Smooth muscle cell (in vitro differentiated cells): ENCODE results near the gene FAM98B. TPM values are rescaled to one million over a fixed set of nuclear protein-coding genes. Genes with fewer than 3 reads are reported as not detected.

Experiments
- DNase-seq: peaks from one replicate; lab custom pipeline; 2025; ENCODE audit not compliant: unreplicated experiment; lab: John Stamatoyannopoulos, UW
- H2AFZ ChIP-seq: fragments of 200-600 bp; sonication (generic); 2 replicates; pipeline ENCODE4 v1.6.0; 2016; ENCODE audit warnings: antibody characterized with exemption, low read depth, mild to moderate bottlenecking
- H3F3A ChIP-seq: fragments of 200-600 bp; sonication (generic); 2 replicates; pipeline ENCODE4 v1.6.0; 2017; ENCODE audit warnings: antibody characterized with exemption, low read depth
- H3K27ac ChIP-seq: fragments of 200-600 bp; sonication (generic); 2 replicates; pipeline ENCODE4 v1.5.1; 2016; ENCODE audit warnings: low read depth, mild to moderate bottlenecking
- H3K27me3 ChIP-seq: fragments of 200-600 bp; sonication (generic); 2 replicates; pipeline ENCODE4 v1.6.1; 2016; ENCODE audit warnings: low read depth, mild to moderate bottlenecking
- H3K36me3 ChIP-seq: fragments of 200-600 bp; sonication (generic); 2 replicates; pipeline ENCODE4 v1.5.1; 2016; ENCODE audit warnings: low read depth
- H3K4me1 ChIP-seq: fragments of 200-600 bp; sonication (generic); 2 replicates; pipeline ENCODE4 v1.5.1; 2016; ENCODE audit warnings: low read depth
- H3K4me2 ChIP-seq: fragments of 200-600 bp; sonication (generic); 2 replicates; pipeline ENCODE4 v1.6.0; 2016; ENCODE audit warnings: mild to moderate bottlenecking
- H3K4me3 ChIP-seq: fragments of 200-600 bp; sonication (generic); 2 replicates; pipeline ENCODE4 v1.5.1; 2016; ENCODE audit warnings: mild to moderate bottlenecking
- H3K79me2 ChIP-seq: fragments of 200-600 bp; sonication (generic); 2 replicates; pipeline ENCODE4 v1.6.0; 2016; ENCODE audit warnings: low read depth, mild to moderate bottlenecking
- H3K9ac ChIP-seq: fragments of 200-600 bp; sonication (generic); 2 replicates; pipeline ENCODE4 v1.6.0; 2016; ENCODE audit warnings: low read depth
- H3K9me3 ChIP-seq: fragments of 200-600 bp; sonication (generic); replicated peaks from 2 replicates; pipeline ENCODE4 v1.5.1; 2016; ENCODE audit warnings: low read depth
- H4K20me1 ChIP-seq: fragments of 200-600 bp; sonication (generic); 2 replicates; pipeline ENCODE4 v1.6.0; 2016; ENCODE audit warnings: low read depth
- CTCF ChIP-seq: fragments of 200-600 bp; sonication (generic); IDR thresholded peaks from 2 replicates; pipeline ENCODE4 v1.5.1; 2017; ENCODE audit warnings: borderline replicate concordance, mild to moderate bottlenecking, antibody characterized with exemption; ENCODE audit not compliant: insufficient read depth, poor library complexity, severe bottlenecking
- WGBS: methylation state at CpG from one replicate; pipeline ENCODE4 v1.1.7; 2016; ENCODE audit warnings: low lambda C conversion rate; 5-methylcytosine and 5-hydroxymethylcytosine counted together
- polyA plus RNA-seq: library from polyadenylated mRNA; unstranded; fragments of >200 nt; fragmentation: Nextera tagmentation; extraction: Ambion mirVana; gene quantifications from 2 replicates; pipeline ENCODE4 v1.2.1, GENCODE V29; 2016
- total RNA-seq: library from RNA; depleted of rRNA; stranded (reverse); fragments of >200 nt; gene quantifications from 2 replicates; pipeline ENCODE4 v1.2.3, GENCODE V29; 2014

FAM98B gene
- total and polyA plus RNA-seq, 2 experiments from 2014 or later, result 1.4 to 5.1 TPM

- Histone ChIP-seq H2AFZ (no peak overlapping the region), H3K4me2 (no peak overlapping the region), H3K27ac (no peak overlapping the region), H3K79me2 (peaks cover 50% of the 10 kb centered on the region), H3K27me3 (no peaks in the 10 kb centered on the region), H3K9me3 (no peaks in the 10 kb centered on the region), H3K9ac (no peak overlapping the region), H3K4me1 (no peaks in the 10 kb centered on the region), H3K4me3 (no peak overlapping the region), H4K20me1 (peaks cover 45% of the 10 kb centered on the region), H3F3A (no peaks in the 10 kb centered on the region), H3K36me3 (no peaks in the 10 kb centered on the region)
- no peak for TF ChIP-seq CTCF
- DNase-seq, result no peak
- WGBS, result 80% methylated on average over 4 of the region's 4 CpGs
Observed at GRCh38 chr15:38464675-38465074, 10.7 kb downstream of the FAM98B start.

DNA sequence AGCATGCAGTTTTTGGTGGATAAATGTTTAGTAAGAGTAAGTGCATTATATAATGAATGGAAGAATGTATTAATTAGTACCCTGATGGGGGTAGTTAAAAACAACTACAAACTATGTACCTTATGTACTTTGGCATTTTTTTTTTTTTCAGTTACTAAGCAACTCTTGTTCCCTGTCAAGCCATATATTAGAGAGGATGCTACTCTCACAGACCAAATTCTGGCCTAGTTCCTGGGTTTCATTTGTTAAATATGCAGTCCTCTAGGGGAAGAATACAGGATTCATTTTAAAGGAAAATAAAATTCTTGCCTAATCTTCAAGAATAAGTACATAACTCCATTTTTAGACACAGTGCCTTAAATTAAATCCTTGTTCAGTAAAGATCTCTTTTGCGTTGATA lies 16.9 kb downstream of the FAM98B start:
- no peaks in the 10 kb centered on the region for H3K9me3 ChIP-seq
- no peak overlapping the region for H2AFZ ChIP-seq
- no peak overlapping the region for H3K4me2 ChIP-seq
- no peak overlapping the region for H3K4me3 ChIP-seq
- DNase-seq, result no peak
- 100% methylated on average over 1 of the region's 1 CpG for WGBS
- TF ChIP-seq CTCF, result no peak
- no peak overlapping the region for H3K9ac ChIP-seq
- H3K27ac ChIP-seq, result no peak overlapping the region
- H3K27me3 ChIP-seq, result no peaks in the 10 kb centered on the region
- H3K36me3 ChIP-seq, result peaks cover 3% of the 10 kb centered on the region
- no peaks in the 10 kb centered on the region for H3F3A ChIP-seq
- no peaks in the 10 kb centered on the region for H4K20me1 ChIP-seq
- no peaks in the 10 kb centered on the region for H3K79me2 ChIP-seq
- no peaks in the 10 kb centered on the region for H3K4me1 ChIP-seq

DNA sequence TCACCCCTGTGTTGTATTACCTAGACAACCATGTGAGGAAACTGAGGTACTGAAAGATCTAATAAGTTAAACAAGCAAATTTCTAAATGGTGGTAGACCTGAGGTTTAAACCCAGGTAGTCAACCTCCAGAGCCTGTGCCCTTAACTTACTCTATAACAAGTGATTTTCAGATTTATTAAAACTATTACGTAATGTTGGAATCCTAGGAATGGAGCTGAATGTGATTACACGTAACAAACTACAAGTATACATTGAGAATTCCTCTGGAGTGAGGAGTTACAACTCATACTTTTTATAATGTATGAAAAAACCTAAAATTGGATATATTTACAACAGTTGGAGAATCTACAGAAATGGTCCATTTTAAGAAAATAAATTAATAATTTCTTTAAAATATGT lies 18.0 kb downstream of the FAM98B start:
- Histone ChIP-seq H3K9me3 (no peaks in the 10 kb centered on the region), H3K9ac (no peak overlapping the region), H2AFZ (no peak overlapping the region), H3F3A (no peaks in the 10 kb centered on the region), H3K4me2 (no peak overlapping the region), H4K20me1 (no peaks in the 10 kb centered on the region), H3K27ac (no peak overlapping the region), H3K4me1 (no peaks in the 10 kb centered on the region), H3K27me3 (no peaks in the 10 kb centered on the region), H3K79me2 (no peaks in the 10 kb centered on the region), H3K36me3 (peaks cover 3% of the 10 kb centered on the region), H3K4me3 (no peak overlapping the region)
- TF ChIP-seq CTCF, result no peak
- 90% methylated on average over 2 of the region's 2 CpGs for WGBS
- DNase-seq, result no peak

DNA sequence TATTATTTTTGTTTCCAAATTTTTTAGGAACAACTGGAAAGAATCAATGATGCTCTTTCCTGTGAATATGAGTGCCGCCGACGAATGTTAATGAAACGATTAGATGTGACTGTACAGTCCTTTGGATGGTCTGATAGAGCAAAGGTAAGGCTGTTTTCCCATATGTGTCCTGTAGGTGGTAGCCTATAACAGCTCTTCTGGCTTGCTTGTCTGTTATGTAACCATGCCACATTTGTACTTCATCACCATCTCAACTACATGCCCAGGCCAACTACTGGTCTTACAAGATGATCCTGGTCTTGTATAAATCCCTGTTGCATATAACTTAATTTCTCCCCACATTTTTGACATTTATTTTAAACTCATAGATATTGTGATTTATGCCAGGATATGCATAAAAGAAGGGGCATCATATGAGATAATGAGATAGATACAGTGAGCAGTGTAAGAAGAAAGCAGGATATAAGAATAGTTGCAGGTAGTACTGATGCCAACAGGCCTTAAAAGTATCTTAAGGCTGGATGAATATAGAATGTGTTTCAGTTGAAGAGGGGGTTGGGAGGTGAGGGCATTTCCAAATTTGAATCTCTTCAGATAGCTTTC lies 20.3 kb downstream of the FAM98B start:
- H2AFZ ChIP-seq, result no peak overlapping the region
- no peaks in the 10 kb centered on the region for H3K9me3 ChIP-seq
- no peaks in the 10 kb centered on the region for H3K4me1 ChIP-seq
- H3K36me3 ChIP-seq, result peaks cover 3% of the 10 kb centered on the region
- no peak overlapping the region for H3K27ac ChIP-seq
- 88% methylated on average over 4 of the region's 4 CpGs for WGBS
- H3K4me2 ChIP-seq, result no peak overlapping the region
- H4K20me1 ChIP-seq, result no peaks in the 10 kb centered on the region
- H3F3A ChIP-seq, result no peaks in the 10 kb centered on the region
- peak; percentile 59 for TF ChIP-seq CTCF
- DNase-seq, result no peak
- no peaks in the 10 kb centered on the region for H3K27me3 ChIP-seq
- H3K4me3 ChIP-seq, result no peak overlapping the region
- H3K9ac ChIP-seq, result no peak overlapping the region
- H3K79me2 ChIP-seq, result no peaks in the 10 kb centered on the region
